Stimulated activated naive CD4-positive, alpha-beta T cell (primary cell): ENCODE measurements around the gene ST6GAL1.

Experiments
- DNase-seq, 6 experiments: peaks; one replicate each; lab custom pipeline; 2025; lab: John Stamatoyannopoulos, UW

ST6GAL1 gene

GRCh38 chr3:186915806-186916796, 14.2 kb upstream of the ST6GAL1 start:
- DNase-seq, result no peak

- DNase-seq, result no peak
These were observed 12.6 kb upstream of the ST6GAL1 start for GRCh38 chr3:186917512-186918312.

DNA sequence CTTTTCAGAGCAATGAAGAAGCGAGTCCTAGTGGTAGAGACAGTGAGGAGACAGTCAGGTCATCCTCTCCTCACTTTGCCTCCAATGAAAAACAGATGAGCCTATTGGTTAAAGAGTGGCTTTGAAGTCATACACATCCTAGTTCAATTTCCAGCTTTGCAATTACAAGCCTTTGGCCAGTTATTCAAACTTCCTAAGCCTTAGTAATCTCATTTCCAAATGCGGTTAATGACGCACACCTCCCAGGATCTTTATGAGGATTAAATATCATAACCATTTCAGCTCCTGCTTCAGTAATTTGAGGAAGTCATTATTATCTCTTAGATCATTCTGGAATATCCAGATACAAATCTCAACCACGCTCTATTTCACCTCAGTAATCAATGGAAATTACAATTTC, 10.0 kb upstream of the ST6GAL1 start:
- no peak for DNase-seq

DNA sequence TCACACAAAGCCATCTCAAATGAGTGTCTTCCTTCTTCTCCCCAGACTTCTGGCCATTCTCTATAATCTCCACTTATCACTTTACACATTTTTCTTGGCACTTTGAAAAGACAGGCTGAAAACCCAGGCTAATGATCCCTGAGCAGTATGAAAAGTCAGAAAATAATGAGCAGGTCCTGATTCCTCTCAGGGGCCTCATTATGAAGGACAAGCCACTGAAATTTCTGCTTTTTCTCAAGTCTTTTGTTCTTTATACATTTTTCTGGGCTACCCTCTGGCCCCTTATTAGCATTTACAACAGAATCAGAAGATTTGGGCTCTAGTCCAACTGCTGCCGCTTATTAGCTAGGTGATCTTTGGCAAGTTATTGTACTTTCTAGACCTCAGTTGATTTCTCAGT, 9.5 kb upstream of the ST6GAL1 start:
- no peak for DNase-seq

DNA sequence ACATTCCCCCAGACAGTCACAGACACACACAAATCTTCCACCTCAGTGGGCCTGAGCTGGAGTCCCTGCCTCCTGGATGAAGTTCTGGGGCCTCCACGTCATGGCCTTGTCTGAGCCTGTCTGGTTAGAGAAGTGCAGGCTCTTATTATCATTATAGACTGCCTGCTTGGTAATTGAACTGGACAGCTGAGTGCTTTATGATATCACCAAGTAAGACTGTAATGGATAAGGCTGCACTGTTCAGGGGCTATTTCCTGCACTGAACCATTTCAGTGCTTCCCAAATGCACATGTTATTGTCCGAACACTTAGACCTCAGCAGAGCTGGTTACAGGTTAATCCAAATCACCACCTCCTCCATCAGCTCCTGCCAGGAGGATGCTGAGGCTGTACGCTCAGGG, 8.7 kb upstream of the ST6GAL1 start:
- no peak for DNase-seq

GRCh38 chr3:186922224-186922623, 8.1 kb upstream of the ST6GAL1 start:
- no peak for DNase-seq

DNA sequence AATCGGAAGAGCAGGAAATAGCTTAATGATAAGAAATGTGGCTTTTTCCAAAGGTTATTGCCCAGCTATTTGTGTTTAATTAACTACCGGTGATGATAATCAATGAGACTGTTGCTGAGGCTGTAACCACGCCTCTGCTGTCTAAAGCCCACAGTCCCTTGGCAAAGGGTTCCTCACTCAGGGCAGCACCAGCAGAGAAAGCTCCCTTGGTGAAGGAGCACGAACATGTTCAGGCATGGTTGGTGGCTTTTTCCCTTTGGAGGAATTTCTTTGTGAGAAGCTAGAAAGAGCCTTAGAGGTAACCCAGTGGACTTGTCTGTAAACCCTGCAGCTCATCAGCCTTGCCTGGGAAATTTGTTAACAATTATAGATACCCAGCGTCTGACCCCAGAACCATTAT, 7.5 kb upstream of the ST6GAL1 start:
- DNase-seq, result no peak

GRCh38 chr3:186923241-186923640, 7.1 kb upstream of the ST6GAL1 start:
- no peak for DNase-seq

DNA sequence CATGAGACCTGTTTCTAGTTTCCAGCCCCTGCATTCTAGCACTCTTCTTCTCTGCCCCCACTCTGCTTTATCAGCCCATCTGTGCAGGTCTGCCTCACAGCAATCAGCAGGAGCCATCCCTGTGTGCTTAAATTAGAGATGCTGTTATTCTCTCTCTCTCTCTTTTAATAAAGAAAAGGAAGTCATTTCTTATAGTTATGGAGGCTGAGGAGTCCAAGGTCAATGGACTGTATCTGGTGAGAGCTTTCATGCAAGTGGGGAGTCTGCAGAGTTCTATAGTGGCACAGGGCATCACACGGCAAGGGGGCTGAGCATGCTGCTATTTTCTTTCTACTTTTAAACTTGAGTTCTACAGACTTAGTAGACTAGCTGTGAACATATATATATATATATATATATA, 4.5 kb upstream of the ST6GAL1 start:
- no peak for DNase-seq

GRCh38 chr3:186929186-186929585, 1.1 kb upstream of the ST6GAL1 start:
- DNase-seq, result no peak

- no peak for DNase-seq
These were observed 641 bp upstream of the ST6GAL1 start for GRCh38 chr3:186929685-186930084.

DNA sequence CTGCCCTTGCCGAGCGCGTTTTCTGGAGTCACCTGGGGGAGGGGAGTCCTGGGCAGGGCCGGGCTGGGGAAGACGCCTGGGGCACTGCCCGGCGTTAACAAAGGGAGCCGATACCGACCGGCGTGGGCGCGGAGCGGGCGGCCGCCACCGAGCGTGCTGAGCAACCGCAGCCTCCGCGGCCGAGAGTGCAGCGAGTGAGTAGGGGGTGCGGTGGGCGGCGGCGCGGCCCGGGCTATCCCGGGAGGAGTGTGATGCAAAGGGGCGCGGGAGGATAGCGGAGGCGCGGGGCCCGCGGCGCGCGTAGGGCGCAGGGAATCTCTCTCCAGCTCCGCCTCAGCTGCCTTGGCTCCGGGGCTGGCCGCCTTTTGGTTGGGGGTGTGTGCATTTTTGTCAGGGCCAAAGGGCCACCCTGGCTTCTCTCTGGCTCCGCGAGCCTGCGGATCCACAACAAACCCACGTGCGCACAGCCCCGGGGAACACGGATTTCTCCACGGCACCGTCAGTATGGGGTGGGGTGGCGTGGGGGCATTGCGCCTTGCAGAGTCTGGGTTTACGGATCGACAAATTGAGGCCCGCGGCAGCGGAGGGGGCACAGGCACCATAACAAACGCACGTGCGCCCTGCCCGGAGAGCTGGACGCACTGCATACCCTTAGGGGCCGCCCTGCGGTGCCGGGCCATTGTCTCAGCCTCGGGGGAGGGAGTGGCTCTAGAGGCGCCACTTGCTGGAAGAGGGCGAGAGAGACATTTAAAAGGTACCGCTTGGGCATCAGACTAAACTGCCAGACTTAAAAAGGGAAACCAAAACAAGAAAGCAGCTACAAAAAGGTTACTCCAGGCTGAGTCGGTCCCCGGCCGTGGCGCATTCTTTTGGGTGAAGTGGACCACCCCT, 560 bp downstream of the ST6GAL1 start:
- DNase-seq, result peak; percentile 42 to 74 (median 66)

- peak in 4 of 6 experiments; percentile 10 to 57 (median 46) for DNase-seq
These were observed 1.4 kb downstream of the ST6GAL1 start for GRCh38 chr3:186931532-186932280.

DNA sequence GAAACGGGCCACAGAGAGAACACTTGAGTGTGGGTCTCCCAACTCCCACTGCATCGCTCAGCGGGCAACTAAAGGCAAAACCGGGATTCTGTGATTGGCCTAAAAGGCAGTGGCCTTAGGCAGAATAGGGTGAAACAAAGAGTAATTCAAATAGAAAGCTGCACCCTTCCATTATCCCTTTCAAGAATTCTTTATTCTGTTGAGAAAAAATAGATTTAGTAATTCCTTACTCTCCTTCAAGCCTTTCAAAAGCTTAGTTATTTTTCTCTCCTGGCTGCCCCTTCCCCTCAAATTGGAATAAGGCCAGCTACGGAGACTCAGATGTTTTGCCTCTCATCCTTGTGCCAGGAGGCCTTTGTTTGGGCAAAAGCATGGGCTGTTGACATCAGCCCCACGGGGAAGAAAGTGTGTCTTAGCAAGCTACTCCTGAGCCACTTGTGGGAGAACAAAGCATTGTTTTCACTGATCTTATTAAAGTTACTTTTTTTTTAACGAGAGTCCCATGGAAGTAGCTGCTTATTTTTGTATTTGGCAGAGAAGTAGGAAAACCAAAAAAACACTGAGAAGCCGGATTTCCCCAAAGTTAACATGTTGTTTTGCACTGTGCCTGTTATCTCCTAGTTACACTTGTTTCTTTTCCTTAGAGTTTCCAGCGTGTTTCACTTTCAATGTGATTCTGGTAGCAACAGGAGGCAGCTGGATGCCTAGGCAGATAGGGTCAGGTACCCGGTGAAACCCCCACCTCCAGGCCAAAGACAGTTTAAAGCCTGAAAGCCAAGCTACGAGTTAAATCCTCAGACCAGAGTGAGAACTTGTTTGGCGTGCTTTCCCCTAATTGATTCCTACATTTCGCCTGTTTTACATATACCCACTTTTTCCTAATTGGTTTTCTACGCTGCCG, 2.2 kb downstream of the ST6GAL1 start:
- no peak for DNase-seq

- DNase-seq, result no peak
These were observed 3.5 kb downstream of the ST6GAL1 start for GRCh38 chr3:186933816-186934215.

DNA sequence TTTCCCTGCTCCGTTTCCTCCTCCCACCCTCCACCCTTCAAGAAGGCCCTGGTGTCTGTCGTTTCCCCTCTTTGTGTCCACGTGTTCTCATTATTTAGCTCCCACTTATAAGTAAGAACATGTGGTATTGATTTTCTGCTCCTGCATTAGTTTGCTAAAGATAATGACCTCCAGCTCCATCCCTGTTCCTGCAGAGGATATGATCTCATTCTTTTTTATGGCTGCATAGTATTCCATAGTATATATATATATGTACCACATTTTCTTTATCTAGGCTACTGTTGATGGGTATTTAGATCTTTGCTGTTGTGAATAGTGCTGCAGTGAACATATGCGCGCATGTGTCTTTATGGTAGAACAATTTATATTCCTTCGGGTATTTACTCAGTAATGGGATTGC, 4.8 kb downstream of the ST6GAL1 start:
- DNase-seq, result no peak

GRCh38 chr3:186937017-186937875, 6.9 kb downstream of the ST6GAL1 start:
- no peak for DNase-seq

DNA sequence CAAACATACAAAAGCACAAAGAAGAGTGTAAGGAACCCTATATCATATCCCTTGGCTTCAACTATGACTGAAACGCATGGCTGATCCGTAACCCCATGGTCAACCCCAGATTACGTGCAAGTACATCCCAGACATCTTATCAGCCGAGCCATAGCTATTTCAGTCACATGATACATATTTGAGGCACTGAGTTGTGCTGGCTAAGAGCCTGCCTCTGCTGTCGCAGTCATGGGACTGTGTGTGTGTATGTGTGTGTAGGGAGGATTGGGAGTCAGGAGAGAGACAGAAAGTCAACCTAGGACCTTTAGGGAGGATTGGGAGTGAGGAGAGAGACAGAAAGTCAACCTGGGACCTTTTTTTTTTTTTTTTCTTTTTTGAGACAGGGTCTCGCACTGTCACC, 8.4 kb downstream of the ST6GAL1 start:
- no peak for DNase-seq

- no peak for DNase-seq
These were observed 9.2 kb downstream of the ST6GAL1 start for GRCh38 chr3:186939536-186939935.
